HepG2 (cell line): ENCODE data around the gene SP7. TPM values are rescaled to one million over a fixed set of nuclear protein-coding genes. Genes with fewer than 3 reads are reported as not detected.

Experiments used
- AKAP8 ChIP-seq: sonication (generic); formaldehyde crosslinking; IDR thresholded peaks from 2 replicates; pipeline ENCODE4 v1.5.1; 2020; ENCODE audit warnings: mild to moderate bottlenecking, missing genetic modification reagents
- ASH2L ChIP-seq: fragments of 300-600, 200-600 bp; sonication (generic); IDR thresholded peaks from 2 replicates; pipeline ENCODE4 v1.7.0; 2017; ENCODE audit warnings: low read depth, mild to moderate bottlenecking, moderate library complexity, mixed read lengths, low read length; ENCODE audit not compliant: insufficient read length
- CCDC6 ChIP-seq: sonication (generic); formaldehyde crosslinking; IDR thresholded peaks from 2 replicates; pipeline ENCODE4 v1.8.1; 2022; ENCODE audit warnings: mild to moderate bottlenecking, missing genetic modification reagents, moderate library complexity
- ERF ChIP-seq: IDR thresholded peaks from 2 replicates; pipeline ENCODE4 v1.6.1; 2018; ENCODE audit warnings: missing biosample characterization, missing genetic modification reagents
- HDAC2 ChIP-seq: sonication (generic); formaldehyde crosslinking; IDR thresholded peaks from 2 replicates; pipeline ENCODE4 v1.4.0; 2020; ENCODE audit warnings: missing genetic modification reagents
- HIC2 ChIP-seq: sonication (generic); formaldehyde crosslinking; IDR thresholded peaks from 2 replicates; pipeline ENCODE4 v1.9.0; 2022; ENCODE audit warnings: low read depth, missing genetic modification reagents
- MED13 ChIP-seq: sonication (generic); formaldehyde crosslinking; IDR thresholded peaks from 2 replicates; pipeline ENCODE4 v1.5.0; 2020; ENCODE audit warnings: missing genetic modification reagents
- RXRB ChIP-seq: IDR thresholded peaks from 2 replicates; pipeline ENCODE4 v1.6.1; 2016; ENCODE audit warnings: borderline replicate concordance, missing genetic modification reagents, missing compliant biosample characterization
- SMYD3 ChIP-seq: sonication (generic); formaldehyde crosslinking; IDR thresholded peaks from 2 replicates; pipeline ENCODE4 v1.8.1; 2023; ENCODE audit warnings: mild to moderate bottlenecking, missing genetic modification reagents
- SP1 ChIP-seq, 2 experiments: fragments of 450-650 bp in 1 of 2; sonication (generic) in 1 of 2; formaldehyde crosslinking in 1 of 2; IDR thresholded peaks; 2 replicates each; pipeline versions ENCODE4 v1.4.0 to v1.6.1; 2016 to 2020; ENCODE audit warnings: missing genetic modification reagents in 1 of 2
- SP140L ChIP-seq: sonication (generic); formaldehyde crosslinking; IDR thresholded peaks from 2 replicates; pipeline ENCODE4 v1.4.0; 2020; ENCODE audit warnings: missing genetic modification reagents, borderline replicate concordance
- ZBTB2 ChIP-seq: sonication (generic); formaldehyde crosslinking; IDR thresholded peaks from 2 replicates; pipeline ENCODE4 v1.8.0; 2022; ENCODE audit warnings: low read depth, missing genetic modification reagents
- ZFP41 ChIP-seq: sonication (generic); formaldehyde crosslinking; IDR thresholded peaks from 2 replicates; pipeline ENCODE4 v1.4.0; 2020; ENCODE audit warnings: mild to moderate bottlenecking, missing genetic modification reagents, borderline replicate concordance
- ZFP82 ChIP-seq: sonication (generic); formaldehyde crosslinking; IDR thresholded peaks from 2 replicates; pipeline ENCODE4 v1.5.1; 2020; ENCODE audit warnings: mild to moderate bottlenecking, missing genetic modification reagents, borderline replicate concordance
- ZNF280D ChIP-seq: sonication (generic); formaldehyde crosslinking; IDR thresholded peaks from 2 replicates; pipeline ENCODE4 v1.5.1; 2020; ENCODE audit warnings: mild to moderate bottlenecking, missing genetic modification reagents
- ZNF75D ChIP-seq: sonication (generic); formaldehyde crosslinking; IDR thresholded peaks from 2 replicates; pipeline ENCODE4 v1.8.1; 2023; ENCODE audit warnings: missing genetic modification reagents, mild to moderate bottlenecking, borderline replicate concordance
- ZNF768 ChIP-seq: sonication (generic); formaldehyde crosslinking; IDR thresholded peaks from 2 replicates; pipeline ENCODE4 v1.4.0; 2020; ENCODE audit warnings: missing genetic modification reagents
- ZNF792 ChIP-seq: IDR thresholded peaks from 2 replicates; pipeline ENCODE4 v1.6.1; 2016
- ZSCAN5A ChIP-seq: sonication (generic); formaldehyde crosslinking; IDR thresholded peaks from 2 replicates; pipeline ENCODE4 v1.8.0; 2022; ENCODE audit warnings: mild to moderate bottlenecking, missing genetic modification reagents, borderline replicate concordance
- polyA plus RNA-seq, 8 experiments: library from polyadenylated mRNA; depleted of rRNA in 3 of 8; stranded (reverse) in 7 of 8; unstranded in 1 of 8; fragments of >200 nt; fragmentation: Illumina TruSeq in 4 of 8; extraction: Trizol in 4 of 8; gene quantifications; 2 replicates each; pipeline versions ENCODE4 v1.2.1 to v1.2.3, GENCODE V29; 2011 to 2016; ENCODE audit warnings: low read depth in 4 of 8, missing spikeins in 1 of 8, mixed read lengths in 1 of 8; ENCODE audit not compliant: insufficient read depth in 1 of 8
- total RNA-seq, 5 experiments: library from RNA; depleted of rRNA; stranded (reverse); fragments of >200 nt; fragmentation: Illumina TruSeq; extraction: Trizol; gene quantifications; 2 replicates each; pipeline ENCODE4 v1.2.3, GENCODE V29; 2016; ENCODE audit warnings: low read depth in 1 of 5

The SP7 gene
- total and polyA plus RNA-seq, 2 of the 13 experiments (the other 11 are each of a cell fraction or from before 2014, with no cell fraction given), result not detected

- TF ChIP-seq ZBTB2 (CRISPR knock-in tag) (no peak), ZNF792 (CRISPR knock-in tag) (no peak), ZNF75D (CRISPR knock-in tag) (no peak), ERF (peak; percentile 31; the same call in 1 of the 2 replicates), MED13 (CRISPR knock-in tag) (no peak), ASH2L (peak; percentile 31), SMYD3 (CRISPR knock-in tag) (no peak), ZSCAN5A (CRISPR knock-in tag) (no peak), SP140L (CRISPR knock-in tag) (no peak), AKAP8 (CRISPR knock-in tag) (no peak), SP1 (IDR thresholded peaks at IDR 0.05) (no peak), SP1 (CRISPR knock-in tag; IDR thresholded peaks at IDR 0.05) (peak; percentile 45; the same call in 1 of the 2 replicates), ZFP82 (CRISPR knock-in tag) (no peak), ZNF280D (CRISPR knock-in tag) (peak; percentile 63; the same call in 1 of the 2 replicates), ZFP41 (CRISPR knock-in tag) (no peak), HDAC2 (CRISPR knock-in tag) (peak; percentile 36; the same call in 1 of the 2 replicates), RXRB (CRISPR knock-in tag) (peak; percentile 11; the same call in 1 of the 2 replicates), ZNF768 (CRISPR knock-in tag) (peak; percentile 44; the same call in 1 of the 2 replicates), CCDC6 (CRISPR knock-in tag) (0 out of 2 replicates have a peak, but pooled peaks have one; percentile 29), HIC2 (CRISPR knock-in tag) (no peak)
These were observed 8.8 kb upstream of the SP7 start (continued) for GRCh38 chr12:53344824-53345485.
